B cell (primary cell): ENCODE data around the gene DIP2B. TPM values are rescaled to one million over a fixed set of nuclear protein-coding genes. Genes with fewer than 3 reads are reported as not detected.
"Not testable (repeated sequence)": the region's sequence is repeated elsewhere in the genome, so short reads cannot be mapped to it uniquely, and the experiment has no call there.

Experiments
- ATAC-seq: fragments of 200-7000 bp; cut with Tn5 transposase; one replicate; pipeline ENCODE4 v1.10.0; 2021; ENCODE audit warnings: low read depth, mild to moderate bottlenecking, moderate number of reproducible peaks, moderate library complexity
- CTCF ChIA-PET: fragments of 350-600 bp; sonication (Branson Sonifier 250); formaldehyde crosslinking; loops from one replicate; lab custom pipeline; 2021; ENCODE audit warnings: antibody characterized with exemption, inconsistent platforms; lab: Charles Lee
- POLR2A ChIA-PET: fragments of 350-600 bp; sonication (Branson Sonifier 250); formaldehyde crosslinking; loops from one replicate; lab custom pipeline; 2021; ENCODE audit warnings: antibody characterized with exemption; lab: Charles Lee
- DNase-seq: peaks from one replicate; pipeline ENCODE4 v3.0.0; 2013
- H2AFZ ChIP-seq: 2 replicates; pipeline ENCODE4 v1.6.1; 2012; ENCODE audit warnings: mild to moderate bottlenecking, low read depth, low read length; ENCODE audit not compliant: insufficient read depth, poor library complexity, severe bottlenecking
- H3K27ac ChIP-seq, 2 donors: 1 replicate in 1 of 2; 2 replicates in 1 of 2; pipeline ENCODE4 v1.5.1; 2012 to 2013; ENCODE audit warnings: low read length in 2 of 2, mild to moderate bottlenecking in 2 of 2, moderate library complexity in 1 of 2
- H3K27me3 ChIP-seq, 4 experiments: fragments of 200-600 bp in 1 of 4; sonication (generic) in 1 of 4; replicated peaks in 1 of 4; 1 replicate in 2 of 4; 2 replicates in 2 of 4; pipeline versions ENCODE4 v1.6.1 to v1.7.0; 2013 to 2016; ENCODE audit warnings: low read length in 3 of 4, mild to moderate bottlenecking in 2 of 4, mixed read lengths in 1 of 4, moderate library complexity in 1 of 4; ENCODE audit not compliant: insufficient read depth in 4 of 4, control insufficient read depth in 3 of 4; ENCODE audit errors: control extremely low read depth in 1 of 4
- H3K36me3 ChIP-seq, 2 experiments: replicated peaks in 1 of 2; 1 replicate in 1 of 2; 2 replicates in 1 of 2; pipeline versions ENCODE4 v1.6.1 to v1.7.1; 2013; ENCODE audit warnings: low read length in 1 of 2; ENCODE audit not compliant: insufficient read depth in 2 of 2, control insufficient read depth in 1 of 2; ENCODE audit errors: control extremely low read depth in 1 of 2, extremely low read depth in 1 of 2
- H3K4me1 ChIP-seq, 2 donors: fragments of 200-600 bp in 1 of 2; sonication (generic) in 1 of 2; 1 replicate in 1 of 2; 2 replicates in 1 of 2; pipeline versions ENCODE4 v1.5.1 to v1.6.1; 2013 to 2017; ENCODE audit warnings: low read length in 2 of 2; ENCODE audit not compliant: control insufficient read depth in 2 of 2, insufficient read depth in 2 of 2
- H3K4me2 ChIP-seq: replicated peaks from 2 replicates; pipeline ENCODE3; 2012; ENCODE audit warnings: mild to moderate bottlenecking, low read depth, low read length; ENCODE audit not compliant: poor library complexity, severe bottlenecking
- H3K4me3 ChIP-seq, 5 experiments: fragments of 200-600 bp in 1 of 5; sonication (generic) in 1 of 5; 1 replicate in 3 of 5; 2 replicates in 2 of 5; pipeline versions ENCODE4 v1.5.1 to v1.7.0; 2011 to 2016; ENCODE audit warnings: low read length in 4 of 5, mild to moderate bottlenecking in 4 of 5, low read depth in 2 of 5, control low read depth in 1 of 5, moderate library complexity in 1 of 5; ENCODE audit not compliant: insufficient read depth in 1 of 5; ENCODE audit errors: control extremely low read depth in 1 of 5, extremely low read depth in 1 of 5
- H3K79me2 ChIP-seq: fragments of 200-600 bp; sonication (generic); one replicate; pipeline ENCODE4 v1.6.0; 2016; ENCODE audit warnings: low read length; ENCODE audit not compliant: control insufficient read depth, insufficient read depth
- H3K9ac ChIP-seq: fragments of 200-600 bp; sonication (generic); 2 replicates; pipeline ENCODE4 v1.6.1; 2017; ENCODE audit warnings: mild to moderate bottlenecking, low read length, moderate library complexity
- H3K9me3 ChIP-seq, 3 donors: one replicate each; pipeline versions ENCODE4 v1.6.1 to v1.7.1; 2013; ENCODE audit warnings: low read length in 2 of 3; ENCODE audit not compliant: control insufficient read depth in 2 of 3, insufficient read depth in 1 of 3; ENCODE audit errors: control extremely low read depth in 1 of 3
- H4K20me1 ChIP-seq: 2 replicates; pipeline ENCODE4 v1.6.0; 2012; ENCODE audit warnings: mild to moderate bottlenecking, low read length; ENCODE audit not compliant: insufficient read depth, control insufficient read depth, poor library complexity, severe bottlenecking
- H3K27ac Mint-ChIP-seq: one replicate; pipeline ENCODE4 v1.8.0; 2021; ENCODE audit warnings: mixed read lengths
- H3K27me3 Mint-ChIP-seq: one replicate; pipeline ENCODE4 v1.8.0; 2021; ENCODE audit warnings: mixed read lengths
- H3K4me1 Mint-ChIP-seq: one replicate; pipeline ENCODE4 v1.8.0; 2021; ENCODE audit warnings: mixed read lengths
- H3K4me3 Mint-ChIP-seq: one replicate; pipeline ENCODE4 v1.8.0; 2021; ENCODE audit warnings: mixed read lengths
- H3K9me3 Mint-ChIP-seq: one replicate; pipeline ENCODE4 v1.8.0; 2022; ENCODE audit warnings: mixed read lengths; ENCODE audit not compliant: insufficient read depth
- EZH2 ChIP-seq: IDR thresholded peaks from 2 replicates; pipeline ENCODE4 v1.6.1; 2012; ENCODE audit warnings: borderline replicate concordance, low read depth, mild to moderate bottlenecking, moderate library complexity, low read length; ENCODE audit not compliant: insufficient read depth, poor library complexity, severe bottlenecking
- WGBS: methylation state at CpG from one replicate; pipeline ENCODE4 v1.1.5; 2013; ENCODE audit warnings: missing lambda C conversion rate; ENCODE audit not compliant: insufficient coverage; 5-methylcytosine and 5-hydroxymethylcytosine counted together
- intact Hi-C: fragments of 100-400 bp; cut with micrococcal nuclease; formaldehyde crosslinking; loops from one replicate; pipeline ENCODE4 v1.10.0; 2022
- polyA plus RNA-seq: library from polyadenylated mRNA; depleted of rRNA; stranded (reverse); fragments of >200 nt; gene quantifications from 2 replicates; pipeline ENCODE4 v1.2.3, GENCODE V29; 2012
- total RNA-seq, 2 donors: library from RNA; stranded (reverse); fragments of 120-200 nt in 1 of 2; gene quantifications; 1 replicate in 1 of 2; 2 replicates in 1 of 2; pipeline versions ENCODE4 v1.2.3 to v1.2.4, GENCODE V29; 2013 to 2022
- TF ChIP-seq, protein P1 (sequence below): fragments of 200-600 bp; IDR thresholded peaks from one replicate; pipeline ENCODE4 v1.8.0; 2022; ENCODE audit warnings: antibody characterized with exemption, mild to moderate bottlenecking

Gene DIP2B
- total and polyA plus RNA-seq, 2 donors (not counting 1 experiment from before 2014, with no cell fraction given): 16.4 to 38.8 TPM

DNA sequence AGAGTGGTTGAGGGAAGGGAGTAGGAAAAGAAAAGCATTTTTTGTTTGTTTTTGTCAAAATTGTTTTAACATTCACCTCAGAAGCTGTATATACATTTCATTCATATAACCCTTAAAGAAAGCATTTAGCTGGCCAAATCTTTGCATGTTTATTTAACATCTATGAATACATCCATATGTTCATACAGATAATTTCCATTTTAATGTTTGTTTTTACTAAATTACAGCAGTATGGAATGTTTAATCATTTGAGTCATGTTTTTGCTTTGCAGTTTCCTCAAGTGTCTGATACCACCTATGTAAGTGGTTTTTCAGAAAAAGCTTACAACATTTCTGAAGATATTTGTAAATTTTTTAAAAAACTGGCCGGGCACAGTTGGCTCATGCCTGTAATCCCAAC is 174.8 kb downstream of the DIP2B start:
- ATAC-seq (no peak), DNase-seq (no peak)
- Histone ChIP-seq H3K36me3 (peaks cover 18 to 73% of the 10 kb centered on the region in 2 experiments), H4K20me1 (no peaks in the 10 kb centered on the region), H3K79me2 (no peaks in the 10 kb centered on the region), H3K27ac (no peak overlapping the region), H3K9ac (no peak overlapping the region), H2AFZ (no peak overlapping the region), H3K9me3 (no peaks in the 10 kb centered on the region), H3K27me3 (no peaks in the 10 kb centered on the region), H3K4me2 (no peak overlapping the region), H3K4me3 (no peak overlapping the region), H3K4me1 (no peaks in the 10 kb centered on the region)
- ChIA-PET CTCF (no interaction called here), POLR2A (no interaction called here)
- Mint-ChIP-seq H3K4me3 (no peak overlapping the region), H3K27me3 (no peaks in the 10 kb centered on the region), H3K4me1 (no peaks in the 10 kb centered on the region), H3K9me3 (no peaks in the 10 kb centered on the region), H3K27ac (no peak overlapping the region)
- TF ChIP-seq EZH2: no peak
- TF ChIP-seq, protein P1, sequence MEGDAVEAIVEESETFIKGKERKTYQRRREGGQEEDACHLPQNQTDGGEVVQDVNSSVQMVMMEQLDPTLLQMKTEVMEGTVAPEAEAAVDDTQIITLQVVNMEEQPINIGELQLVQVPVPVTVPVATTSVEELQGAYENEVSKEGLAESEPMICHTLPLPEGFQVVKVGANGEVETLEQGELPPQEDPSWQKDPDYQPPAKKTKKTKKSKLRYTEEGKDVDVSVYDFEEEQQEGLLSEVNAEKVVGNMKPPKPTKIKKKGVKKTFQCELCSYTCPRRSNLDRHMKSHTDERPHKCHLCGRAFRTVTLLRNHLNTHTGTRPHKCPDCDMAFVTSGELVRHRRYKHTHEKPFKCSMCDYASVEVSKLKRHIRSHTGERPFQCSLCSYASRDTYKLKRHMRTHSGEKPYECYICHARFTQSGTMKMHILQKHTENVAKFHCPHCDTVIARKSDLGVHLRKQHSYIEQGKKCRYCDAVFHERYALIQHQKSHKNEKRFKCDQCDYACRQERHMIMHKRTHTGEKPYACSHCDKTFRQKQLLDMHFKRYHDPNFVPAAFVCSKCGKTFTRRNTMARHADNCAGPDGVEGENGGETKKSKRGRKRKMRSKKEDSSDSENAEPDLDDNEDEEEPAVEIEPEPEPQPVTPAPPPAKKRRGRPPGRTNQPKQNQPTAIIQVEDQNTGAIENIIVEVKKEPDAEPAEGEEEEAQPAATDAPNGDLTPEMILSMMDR: no peak
- WGBS: 100% methylated on average over 1 of the region's 1 CpG
- intact Hi-C loops: no loop called here

DNA sequence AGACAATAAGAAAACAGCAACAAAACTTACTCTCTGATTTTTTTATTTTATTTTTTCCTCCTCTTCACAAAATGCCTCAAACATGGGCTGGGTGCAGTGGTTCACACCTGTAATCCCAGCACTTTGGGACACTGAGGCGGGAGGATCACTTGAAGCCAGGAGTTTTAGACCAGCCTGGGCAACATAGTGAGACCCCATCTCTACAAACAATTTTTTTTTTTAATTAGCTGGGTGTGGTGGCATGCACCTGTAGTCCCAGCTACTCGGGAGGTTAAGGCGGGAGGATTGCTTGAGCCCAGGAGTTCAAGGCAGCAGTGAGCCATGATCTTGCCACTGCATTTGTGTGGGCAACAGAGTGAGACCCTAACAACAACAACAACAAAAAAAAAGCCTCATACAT is 176.3 kb downstream of the DIP2B start:
- H3K4me1 Mint-ChIP-seq, H3K27me3 Mint-ChIP-seq, intact Hi-C loops, H4K20me1 ChIP-seq, H3K9me3 ChIP-seq, POLR2A ChIA-PET, H3K27me3 ChIP-seq, H3K9me3 Mint-ChIP-seq, H3K27ac ChIP-seq, H2AFZ ChIP-seq, H3K4me3 ChIP-seq, ATAC-seq, H3K79me2 ChIP-seq, H3K4me3 Mint-ChIP-seq, H3K9ac ChIP-seq, H3K4me1 ChIP-seq, H3K4me2 ChIP-seq, H3K27ac Mint-ChIP-seq, DNase-seq, CTCF ChIA-PET: not testable (repeated sequence)
- WGBS: 100% methylated on average over 1 of the region's 3 CpGs
- peaks cover 24 to 68% of the 10 kb centered on the region in 2 experiments for H3K36me3 ChIP-seq
